Endothelial cell of umbilical vein (primary cell): Measurements from ENCODE around the gene SGCE.

Experiments used
- CTCF ChIP-seq, 2 donors: IDR thresholded peaks; 1 replicate in 1 of 2; 2 replicates in 1 of 2; pipeline ENCODE4 v1.5.1; 2011; ENCODE audit warnings: low read length in 2 of 2, mild to moderate bottlenecking in 2 of 2, moderate library complexity in 2 of 2, control low read depth in 1 of 2, inconsistent platforms in 1 of 2, low read depth in 1 of 2; ENCODE audit not compliant: insufficient read depth in 1 of 2; ENCODE audit errors: extremely low read depth in 1 of 2
- EZH2 ChIP-seq: IDR thresholded peaks from 2 replicates; pipeline ENCODE4 v1.6.1; 2012; ENCODE audit warnings: borderline replicate concordance, low read depth, mild to moderate bottlenecking, moderate library complexity, low read length, inconsistent platforms; ENCODE audit not compliant: severe bottlenecking
- POLR2A ChIP-seq: IDR thresholded peaks from 2 replicates; pipeline ENCODE4 v1.6.1; 2012; ENCODE audit warnings: low read depth, mild to moderate bottlenecking, control low read depth, low read length
- TF ChIP-seq, protein P1 (sequence below): IDR thresholded peaks from 2 replicates; pipeline ENCODE4 v1.6.1; 2011; ENCODE audit not compliant: insufficient read depth, insufficient read length

- no peak for TF ChIP-seq POLR2A
- no peak for TF ChIP-seq CTCF (IDR thresholded peaks at IDR 0.05; ENCODE audit: extremely low read depth in 1 of 2, insufficient read depth in 1 of 2, low read depth in 1 of 2, low read length in 2 of 2)
- TF ChIP-seq, protein P1, sequence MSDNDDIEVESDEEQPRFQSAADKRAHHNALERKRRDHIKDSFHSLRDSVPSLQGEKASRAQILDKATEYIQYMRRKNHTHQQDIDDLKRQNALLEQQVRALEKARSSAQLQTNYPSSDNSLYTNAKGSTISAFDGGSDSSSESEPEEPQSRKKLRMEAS = no peak
- no peak for TF ChIP-seq EZH2
Measured at GRCh38 chr7:94647295-94647694, 8.6 kb downstream of the SGCE start.
